GM12878 (cell line): ENCODE results near the gene NAA10.

Experiments
- CTCF ChIP-seq, 3 experiments: IDR thresholded peaks in 2 of 3; conservative IDR thresholded peaks in 1 of 3; 2 replicates each; pipeline ENCODE4 v1.5.1; 2011; ENCODE audit warnings: low read depth in 3 of 3, low read length in 3 of 3, mild to moderate bottlenecking in 3 of 3, control low read depth in 2 of 3, moderate library complexity in 2 of 3, inconsistent platforms in 1 of 3, mixed read lengths in 1 of 3; ENCODE audit not compliant: control insufficient read depth in 2 of 3, insufficient read depth in 1 of 3; ENCODE audit errors: extremely low read depth in 1 of 3
- GATAD2B ChIP-seq: fragments of 450-650 bp; conservative IDR thresholded peaks from 2 replicates; pipeline ENCODE4 v1.6.1; 2017; ENCODE audit warnings: low read depth, mild to moderate bottlenecking, moderate library complexity

- TF ChIP-seq CTCF (IDR thresholded peaks at IDR 0.05 in 2 of 3, conservative IDR thresholded peaks at IDR 0.05 in 1 of 3; ENCODE audit: control insufficient read depth in 2 of 3, extremely low read depth in 1 of 3, insufficient read depth in 1 of 3, low read depth in 3 of 3, low read length in 3 of 3) (no peak), GATAD2B (no peak)
Measured at GRCh38 chrX:153909980-153910360, 24.9 kb downstream of the NAA10 start.
